Measurements from ENCODE around the gene ZNF106.

The ZNF106 gene

GRCh38 chr15:42367041-42367440, 123.9 kb downstream of the ZNF106 start:
- DNase-seq (ENCODE audit: low read depth in 2 of 2), result no peak

- DNase-seq (ENCODE audit: low read depth in 2 of 2), result no peak
Observed at GRCh38 chr15:42365921-42366550, 124.9 kb downstream of the ZNF106 start.

GRCh38 chr15:42364529-42364928, 126.4 kb downstream of the ZNF106 start:
- DNase-seq (ENCODE audit: low read depth in 2 of 2), result no peak

DNA sequence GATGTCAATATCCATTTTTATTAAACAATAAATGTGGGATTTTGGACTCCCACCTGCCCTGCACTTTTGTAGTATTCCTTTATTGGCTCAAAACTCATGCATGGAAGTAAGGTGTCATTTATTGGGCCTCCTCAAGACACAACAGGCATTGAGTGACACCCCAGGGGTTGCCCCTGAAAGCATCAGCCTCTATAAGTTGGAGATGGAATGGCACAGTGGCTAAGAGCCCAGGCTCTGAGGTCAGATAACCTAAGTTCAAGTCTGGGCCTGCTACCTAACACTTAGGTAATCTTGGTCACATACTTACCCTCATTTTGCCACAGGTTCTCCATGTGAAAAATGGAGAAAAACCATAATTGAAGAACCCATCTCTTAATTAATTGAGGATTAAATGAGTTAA, 127.0 kb downstream of the ZNF106 start:
- DNase-seq (ENCODE audit: low read depth in 2 of 2), result no peak

DNA sequence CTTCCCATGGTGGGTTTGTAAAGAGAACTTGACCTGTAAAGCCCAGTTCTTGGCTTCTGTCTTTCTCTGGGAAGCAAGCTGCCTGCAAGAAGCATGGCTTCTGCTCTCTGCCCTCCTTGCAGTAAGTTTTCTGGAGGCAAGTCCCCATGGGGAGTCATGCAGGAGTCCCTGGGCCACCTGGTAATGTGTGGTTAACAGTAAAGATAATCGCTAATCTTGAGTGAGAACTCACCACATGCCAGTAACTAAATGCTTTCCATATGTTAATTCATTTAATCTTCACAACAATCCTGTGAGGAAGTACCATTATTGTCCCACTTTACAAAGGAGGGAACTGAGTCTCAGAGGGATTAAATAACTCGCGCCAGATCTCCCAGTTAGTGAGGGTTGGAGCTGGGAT, 127.5 kb downstream of the ZNF106 start:
- DNase-seq (ENCODE audit: low read depth in 2 of 2), result no peak

All from stimulated activated CD8-positive, alpha-beta memory T cell treated with anti-CD3 and anti-CD28 coated beads, Interleukin-7, amount 100 ng/mL, for 1 hour (primary cell).